HEK293 (cell line): ENCODE data around the gene ZGLP1.

ENCODE experiments used
- GLIS2 ChIP-seq: fragments of 450-650 bp; formaldehyde crosslinking; IDR thresholded peaks from 2 replicates; pipeline ENCODE4 v1.5.1; 2016; ENCODE audit warnings: missing biosample characterization, missing genetic modification characterization
- HIC1 ChIP-seq: fragments of 450-650 bp; formaldehyde crosslinking; IDR thresholded peaks from 2 replicates; pipeline ENCODE4 v1.5.1; 2016; ENCODE audit warnings: missing biosample characterization, missing genetic modification characterization
- KLF8 ChIP-seq: fragments of 450-650 bp; formaldehyde crosslinking; IDR thresholded peaks from 2 replicates; pipeline ENCODE4 v1.5.1; 2016; ENCODE audit warnings: missing biosample characterization, missing genetic modification characterization
- KLF9 ChIP-seq: fragments of 450-650 bp; formaldehyde crosslinking; IDR thresholded peaks from 2 replicates; pipeline ENCODE4 v1.5.1; 2016; ENCODE audit warnings: missing biosample characterization, missing genetic modification characterization, low read depth
- MZF1 ChIP-seq: fragments of 450-650 bp; formaldehyde crosslinking; IDR thresholded peaks from 2 replicates; pipeline ENCODE4 v1.5.1; 2017; ENCODE audit warnings: missing biosample characterization, missing genetic modification characterization, borderline replicate concordance
- OVOL3 ChIP-seq: fragments of 450-650 bp; formaldehyde crosslinking; IDR thresholded peaks from 2 replicates; pipeline ENCODE4 v1.5.1; 2016; ENCODE audit warnings: missing biosample characterization, missing genetic modification characterization
- SP2 ChIP-seq: fragments of 450-650 bp; formaldehyde crosslinking; IDR thresholded peaks from 2 replicates; pipeline ENCODE4 v1.5.1; 2016; ENCODE audit warnings: missing biosample characterization, missing genetic modification characterization
- SP7 ChIP-seq: fragments of 450-650 bp; formaldehyde crosslinking; IDR thresholded peaks from 2 replicates; pipeline ENCODE4 v1.5.1; 2016; ENCODE audit warnings: missing biosample characterization, missing genetic modification characterization
- ZBTB21 ChIP-seq: fragments of 450-650 bp; formaldehyde crosslinking; IDR thresholded peaks from 2 replicates; pipeline ENCODE4 v1.5.1; 2017; ENCODE audit warnings: missing biosample characterization, missing genetic modification characterization
- ZBTB26 ChIP-seq: fragments of 450-650 bp; formaldehyde crosslinking; optimal IDR thresholded peaks from 2 replicates; pipeline ENCODE3; 2016; ENCODE audit warnings: missing biosample characterization, mild to moderate bottlenecking, missing genetic modification characterization
- ZBTB48 ChIP-seq: fragments of 450-650 bp; formaldehyde crosslinking; IDR thresholded peaks from 2 replicates; pipeline ENCODE4 v1.5.1; 2016; ENCODE audit warnings: missing biosample characterization, missing genetic modification characterization
- ZFP37 ChIP-seq: fragments of 450-650 bp; formaldehyde crosslinking; IDR thresholded peaks from 2 replicates; pipeline ENCODE4 v1.5.1; 2016; ENCODE audit warnings: missing biosample characterization, missing genetic modification characterization
- ZNF112 ChIP-seq: fragments of 450-650 bp; formaldehyde crosslinking; IDR thresholded peaks from 2 replicates; pipeline ENCODE4 v1.5.0; 2017; ENCODE audit warnings: missing biosample characterization, missing genetic modification characterization
- ZNF211 ChIP-seq: fragments of 450-650 bp; formaldehyde crosslinking; IDR thresholded peaks from 2 replicates; pipeline ENCODE4 v1.5.1; 2016; ENCODE audit warnings: low read depth, missing biosample characterization, missing genetic modification characterization
- ZNF223 ChIP-seq: fragments of 450-650 bp; formaldehyde crosslinking; IDR thresholded peaks from 2 replicates; pipeline ENCODE4 v1.5.1; 2016; ENCODE audit warnings: missing biosample characterization, missing genetic modification characterization
- ZNF239 ChIP-seq: fragments of 450-650 bp; formaldehyde crosslinking; IDR thresholded peaks from 2 replicates; pipeline ENCODE4 v1.5.1; 2016; ENCODE audit warnings: missing biosample characterization, missing genetic modification characterization
- ZNF274 ChIP-seq, 2 experiments: fragments of 200-500 bp in 1 of 2; fragments of 450-650 bp in 1 of 2; sonication (Bioruptor generic) in 1 of 2; formaldehyde crosslinking in 1 of 2; IDR thresholded peaks; 2 replicates each; pipeline versions ENCODE4 v1.5.1 to v1.6.1; 2014 to 2016; ENCODE audit warnings: borderline replicate concordance in 1 of 2, inconsistent platforms in 1 of 2, low read length in 1 of 2, missing biosample characterization in 1 of 2, missing genetic modification characterization in 1 of 2
- ZNF311 ChIP-seq: fragments of 450-650 bp; formaldehyde crosslinking; IDR thresholded peaks from 2 replicates; pipeline ENCODE4 v1.5.1; 2017; ENCODE audit warnings: missing biosample characterization, missing genetic modification characterization, borderline replicate concordance
- ZNF324 ChIP-seq: fragments of 450-650 bp; formaldehyde crosslinking; IDR thresholded peaks from 2 replicates; pipeline ENCODE4 v1.5.1; 2016; ENCODE audit warnings: missing biosample characterization, missing genetic modification characterization
- ZNF350 ChIP-seq: fragments of 450-650 bp; formaldehyde crosslinking; IDR thresholded peaks from 2 replicates; pipeline ENCODE4 v1.5.0; 2017; ENCODE audit warnings: missing biosample characterization, mild to moderate bottlenecking, missing genetic modification characterization
- ZNF366 ChIP-seq: fragments of 450-650 bp; formaldehyde crosslinking; conservative IDR thresholded peaks from 2 replicates; pipeline ENCODE4 v1.5.1; 2016; ENCODE audit warnings: missing biosample characterization, missing genetic modification characterization
- ZNF37A ChIP-seq: fragments of 450-650 bp; IDR thresholded peaks from 2 replicates; pipeline ENCODE4 v1.5.1; 2018; ENCODE audit warnings: missing biosample characterization, missing genetic modification characterization
- ZNF423 ChIP-seq: fragments of 450-650 bp; formaldehyde crosslinking; IDR thresholded peaks from 2 replicates; pipeline ENCODE4 v1.5.1; 2016; ENCODE audit warnings: missing biosample characterization, missing genetic modification characterization
- ZNF510 ChIP-seq: fragments of 450-650 bp; formaldehyde crosslinking; IDR thresholded peaks from 2 replicates; pipeline ENCODE4 v1.5.1; 2018; ENCODE audit warnings: mild to moderate bottlenecking, missing genetic modification characterization, missing biosample characterization; ENCODE audit not compliant: insufficient replicate concordance
- ZNF558 ChIP-seq: fragments of 450-650 bp; formaldehyde crosslinking; IDR thresholded peaks from 2 replicates; pipeline ENCODE4 v1.5.1; 2016; ENCODE audit warnings: missing biosample characterization, missing genetic modification characterization
- ZNF560 ChIP-seq: fragments of 450-650 bp; formaldehyde crosslinking; IDR thresholded peaks from 2 replicates; pipeline ENCODE4 v1.5.1; 2017; ENCODE audit warnings: missing biosample characterization, missing genetic modification characterization, borderline replicate concordance
- ZNF561 ChIP-seq: fragments of 450-650 bp; IDR thresholded peaks from 2 replicates; pipeline ENCODE4 v1.5.1; 2018; ENCODE audit warnings: missing biosample characterization, missing genetic modification characterization, borderline replicate concordance
- ZNF624 ChIP-seq: fragments of 450-650 bp; formaldehyde crosslinking; IDR thresholded peaks from 2 replicates; pipeline ENCODE4 v1.5.1; 2017; ENCODE audit warnings: missing biosample characterization, missing genetic modification characterization
- ZNF701 ChIP-seq: fragments of 450-650 bp; formaldehyde crosslinking; IDR thresholded peaks from 2 replicates; pipeline ENCODE4 v1.5.1; 2016; ENCODE audit warnings: missing biosample characterization, missing genetic modification characterization
- ZNF707 ChIP-seq: fragments of 450-650 bp; formaldehyde crosslinking; IDR thresholded peaks from 2 replicates; pipeline ENCODE4 v1.5.1; 2016; ENCODE audit warnings: missing biosample characterization, missing genetic modification characterization
- ZNF768 ChIP-seq: fragments of 450-650 bp; formaldehyde crosslinking; IDR thresholded peaks from 2 replicates; pipeline ENCODE4 v1.5.1; 2018; ENCODE audit warnings: missing biosample characterization, mild to moderate bottlenecking, missing genetic modification characterization
- ZNF843 ChIP-seq: fragments of 450-650 bp; formaldehyde crosslinking; IDR thresholded peaks from 2 replicates; pipeline ENCODE4 v1.5.1; 2016; ENCODE audit warnings: missing biosample characterization, missing genetic modification characterization
- TF ChIP-seq, protein P1 (sequence below): fragments of 450-650 bp; formaldehyde crosslinking; IDR thresholded peaks from 2 replicates; pipeline ENCODE4 v1.5.1; 2016; ENCODE audit warnings: missing biosample characterization, missing genetic modification characterization
- TF ChIP-seq, protein P2 (sequence below): fragments of 450-650 bp; formaldehyde crosslinking; IDR thresholded peaks from 2 replicates; pipeline ENCODE4 v1.5.1; 2016; ENCODE audit warnings: missing biosample characterization, missing genetic modification characterization

The ZGLP1 gene

GRCh38 chr19:10289167-10289835 lies 20.3 kb downstream of the ZGLP1 start (continued):
- TF ChIP-seq ZNF274 (IDR thresholded peaks at IDR 0.05; ENCODE audit: low read length): no peak
- TF ChIP-seq ZNF274 (tag by site-specific recombination; IDR thresholded peaks at IDR 0.05; ENCODE audit: borderline replicate concordance): no peak
- no peak; the same call in none of the 2 replicates for TF ChIP-seq GLIS2
- no peak for TF ChIP-seq ZNF707
- TF ChIP-seq, protein P1, sequence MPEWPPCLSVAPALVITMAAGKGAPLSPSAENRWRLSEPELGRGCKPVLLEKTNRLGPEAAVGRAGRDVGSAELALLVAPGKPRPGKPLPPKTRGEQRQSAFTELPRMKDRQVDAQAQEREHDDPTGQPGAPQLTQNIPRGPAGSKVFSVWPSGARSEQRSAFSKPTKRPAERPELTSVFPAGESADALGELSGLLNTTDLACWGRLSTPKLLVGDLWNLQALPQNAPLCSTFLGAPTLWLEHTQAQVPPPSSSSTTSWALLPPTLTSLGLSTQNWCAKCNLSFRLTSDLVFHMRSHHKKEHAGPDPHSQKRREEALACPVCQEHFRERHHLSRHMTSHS (tag by site-specific recombination): no peak
- TF ChIP-seq ZNF768: no peak
- no peak for TF ChIP-seq ZNF510 (tag by site-specific recombination)
- peak; percentile 78 for TF ChIP-seq ZBTB26
- TF ChIP-seq, protein P2, sequence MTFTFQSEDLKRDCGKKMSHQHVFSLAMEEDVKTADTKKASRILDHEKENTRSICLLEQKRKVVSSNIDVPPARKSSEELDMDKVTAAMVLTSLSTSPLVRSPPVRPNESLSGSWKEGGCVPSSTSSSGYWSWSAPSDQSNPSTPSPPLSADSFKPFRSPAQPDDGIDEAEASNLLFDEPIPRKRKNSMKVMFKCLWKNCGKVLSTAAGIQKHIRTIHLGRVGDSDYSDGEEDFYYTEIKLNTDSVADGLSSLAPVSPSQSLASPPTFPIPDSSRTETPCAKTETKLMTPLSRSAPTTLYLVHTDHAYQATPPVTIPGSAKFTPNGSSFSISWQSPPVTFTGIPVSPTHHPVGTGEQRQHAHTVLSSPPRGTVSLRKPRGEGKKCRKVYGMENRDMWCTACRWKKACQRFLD (tag by site-specific recombination): no peak
- no peak for TF ChIP-seq ZNF223 (tag by site-specific recombination)
- no peak for TF ChIP-seq ZNF558
- TF ChIP-seq OVOL3 (tag by site-specific recombination): no peak
- no peak for TF ChIP-seq ZNF211 (tag by site-specific recombination)
- TF ChIP-seq ZNF112 (tag by site-specific recombination): no peak
- TF ChIP-seq SP7 (tag by site-specific recombination): peak; percentile 82; the same call in 1 of the 2 replicates
- TF ChIP-seq ZBTB21 (tag by site-specific recombination): no peak
- TF ChIP-seq ZNF560 (tag by site-specific recombination): no peak
- no peak for TF ChIP-seq ZNF239 (tag by site-specific recombination)
- no peak for TF ChIP-seq MZF1 (tag by site-specific recombination)
- TF ChIP-seq ZNF324 (tag by site-specific recombination): no peak; the same call in 1 of the 2 replicates
- no peak for TF ChIP-seq ZNF37A (tag by site-specific recombination)
- TF ChIP-seq ZNF624: no peak
- TF ChIP-seq ZNF701 (tag by site-specific recombination): no peak
- no peak for TF ChIP-seq ZNF350
- TF ChIP-seq ZNF311: no peak
- peak; percentile 75 for TF ChIP-seq SP2 (tag by site-specific recombination)
- peak; percentile 46; the same call in 1 of the 2 replicates for TF ChIP-seq KLF8
- peak; percentile 50; the same call in 1 of the 2 replicates for TF ChIP-seq ZNF561 (tag by site-specific recombination)
- TF ChIP-seq ZNF366 (tag by site-specific recombination): no peak
- no peak; the same call in 1 of the 2 replicates for TF ChIP-seq ZNF843
- TF ChIP-seq ZFP37: no peak
- no peak for TF ChIP-seq ZBTB48 (tag by site-specific recombination)
- peak; percentile 54 for TF ChIP-seq ZNF423 (tag by site-specific recombination)
- TF ChIP-seq KLF9 (tag by site-specific recombination): peak; percentile 89
- TF ChIP-seq HIC1 (tag by site-specific recombination): peak; percentile 10; the same call in 1 of the 2 replicates
